K562 (cell line): ENCODE data around the gene ERCC1. TPM values are rescaled to one million over a fixed set of nuclear protein-coding genes. Genes with fewer than 3 reads are reported as not detected.

Source experiments
- ATF1 ChIP-seq, 2 experiments: fragments of 450-650 bp in 1 of 2; IDR thresholded peaks; 2 replicates each; pipeline ENCODE4 v1.6.1; 2016; ENCODE audit warnings: missing compliant biosample characterization in 1 of 2, missing genetic modification characterization in 1 of 2
- CBX3 ChIP-seq, 2 experiments: IDR thresholded peaks; 1 replicate in 1 of 2; 2 replicates in 1 of 2; pipeline ENCODE4 v1.6.1; 2012; ENCODE audit warnings: inconsistent platforms in 2 of 2, low read length in 2 of 2, borderline replicate concordance in 1 of 2, control low read depth in 1 of 2
- CHD4 ChIP-seq: fragments of 200-600 bp; sonication (generic); IDR thresholded peaks from 3 replicates; pipeline ENCODE4 v1.6.1; 2012; ENCODE audit warnings: low read depth, mild to moderate bottlenecking, mixed read lengths, low read length, inconsistent platforms; ENCODE audit not compliant: insufficient read depth, insufficient replicate concordance, poor library complexity, severe bottlenecking
- COPS2 ChIP-seq: fragments of 450-650 bp; conservative IDR thresholded peaks from 2 replicates; pipeline ENCODE4 v1.6.1; 2016; ENCODE audit warnings: mild to moderate bottlenecking, moderate library complexity
- ETV5 ChIP-seq: sonication (generic); formaldehyde crosslinking; IDR thresholded peaks from 2 replicates; pipeline ENCODE4 v1.4.0; 2020; ENCODE audit warnings: low read depth, mild to moderate bottlenecking, missing genetic modification reagents
- FOXA3 ChIP-seq, 2 experiments: fragments of 450-650 bp in 1 of 2; sonication (generic) in 1 of 2; formaldehyde crosslinking; IDR thresholded peaks in 1 of 2; conservative IDR thresholded peaks in 1 of 2; 2 replicates each; pipeline versions ENCODE4 v1.4.0 to v1.8.0; 2020 to 2022; ENCODE audit warnings: mild to moderate bottlenecking in 2 of 2, missing genetic modification reagents in 1 of 2
- FOXP1 ChIP-seq: sonication (generic); formaldehyde crosslinking; IDR thresholded peaks from 2 replicates; pipeline ENCODE4 v1.8.0; 2022; ENCODE audit warnings: mild to moderate bottlenecking, missing genetic modification reagents
- HDAC1 ChIP-seq, 2 experiments: fragments of 450-650 bp; IDR thresholded peaks; 2 replicates each; pipeline ENCODE4 v1.6.1; 2016 to 2017; ENCODE audit warnings: inconsistent platforms in 1 of 2, mild to moderate bottlenecking in 1 of 2, moderate library complexity in 1 of 2
- HOXB6 ChIP-seq: fragments of 250-450 bp; sonication (Bioruptor Pico); IDR thresholded peaks from 2 replicates; pipeline ENCODE4 v1.5.1; 2022; ENCODE audit warnings: mild to moderate bottlenecking, borderline replicate concordance
- KDM5B ChIP-seq: fragments of 200-600 bp; sonication (generic); IDR thresholded peaks from 2 replicates; pipeline ENCODE4 v1.6.1; 2012; ENCODE audit warnings: low read depth, mild to moderate bottlenecking, moderate library complexity, low read length, control low read depth, inconsistent platforms; ENCODE audit not compliant: insufficient replicate concordance
- NR4A1 ChIP-seq, 2 experiments: fragments of 250-450 bp in 1 of 2; fragments of 450-650 bp in 1 of 2; sonication (Bioruptor Pico) in 1 of 2; IDR thresholded peaks; 2 replicates each; pipeline versions ENCODE4 v1.4.0 to v1.6.1; 2016 to 2020; ENCODE audit warnings: mild to moderate bottlenecking in 2 of 2, missing compliant biosample characterization in 1 of 2, missing genetic modification characterization in 1 of 2, moderate library complexity in 1 of 2
- PBX2 ChIP-seq, 2 experiments: IDR thresholded peaks in 1 of 2; conservative IDR thresholded peaks in 1 of 2; 2 replicates each; pipeline ENCODE4 v1.6.1; 2016; ENCODE audit warnings: low read depth in 2 of 2, mild to moderate bottlenecking in 1 of 2, missing compliant biosample characterization in 1 of 2, missing genetic modification characterization in 1 of 2, moderate library complexity in 1 of 2
- PYGO2 ChIP-seq: fragments of 450-650 bp; IDR thresholded peaks from 2 replicates; pipeline ENCODE4 v1.6.1; 2016; ENCODE audit warnings: mild to moderate bottlenecking, missing genetic modification characterization, moderate library complexity, missing compliant biosample characterization
- SP1 ChIP-seq: sonication (generic); formaldehyde crosslinking; IDR thresholded peaks from 2 replicates; pipeline ENCODE4 v1.8.1; 2022; ENCODE audit warnings: mild to moderate bottlenecking, missing genetic modification reagents
- TAF9B ChIP-seq: fragments of 450-650 bp; IDR thresholded peaks from 2 replicates; pipeline ENCODE4 v1.6.1; 2018; ENCODE audit warnings: mild to moderate bottlenecking; ENCODE audit not compliant: partially characterized antibody
- THRAP3 ChIP-seq: fragments of 450-650 bp; IDR thresholded peaks from 2 replicates; pipeline ENCODE4 v1.6.1; 2016; ENCODE audit warnings: mild to moderate bottlenecking, inconsistent platforms, borderline replicate concordance
- USF1 ChIP-seq: sonication (generic); formaldehyde crosslinking; IDR thresholded peaks from 2 replicates; pipeline ENCODE4 v1.9.0; 2022; ENCODE audit warnings: mild to moderate bottlenecking, missing genetic modification reagents
- YBX1 ChIP-seq: fragments of 450-650 bp; IDR thresholded peaks from 2 replicates; pipeline ENCODE4 v1.7.1; 2016; ENCODE audit warnings: mild to moderate bottlenecking
- ZBED1 ChIP-seq: IDR thresholded peaks from 2 replicates; pipeline ENCODE4 v1.6.1; 2014
- ZNF3 ChIP-seq: fragments of 250-450 bp; sonication (Bioruptor Pico); IDR thresholded peaks from 2 replicates; pipeline ENCODE4 v1.5.0; 2021; ENCODE audit warnings: mild to moderate bottlenecking, moderate library complexity
- ZNF347 ChIP-seq: fragments of 450-650 bp; formaldehyde crosslinking; IDR thresholded peaks from 2 replicates; pipeline ENCODE4 v1.4.0; 2020; ENCODE audit warnings: low read depth, mild to moderate bottlenecking, moderate library complexity
- ZNF431 ChIP-seq: sonication (generic); formaldehyde crosslinking; IDR thresholded peaks from 2 replicates; pipeline ENCODE4 v1.8.0; 2022; ENCODE audit warnings: mild to moderate bottlenecking, missing genetic modification reagents
- ZNF57 ChIP-seq: fragments of 450-650 bp; formaldehyde crosslinking; IDR thresholded peaks from 2 replicates; pipeline ENCODE4 v1.4.0; 2020; ENCODE audit warnings: mild to moderate bottlenecking, moderate library complexity
- ZNF766 ChIP-seq: fragments of 200-800 bp; sonication (Bioruptor generic); conservative IDR thresholded peaks from 2 replicates; pipeline ENCODE4 v1.6.1; 2016; ENCODE audit warnings: missing genetic modification characterization, missing compliant biosample characterization
- polyA plus RNA-seq, 8 experiments: library from polyadenylated mRNA; depleted of rRNA in 4 of 8; stranded (reverse) in 5 of 8; unstranded in 3 of 8; fragments of >200 nt; fragmentation: Nextera tagmentation in 2 of 8; fragmentation: Illumina TruSeq in 1 of 8; extraction: Ambion mirVana in 2 of 8; extraction: Trizol in 1 of 8; gene quantifications; 2 replicates each; pipeline versions ENCODE4 v1.2.1 to v1.2.3, GENCODE V29; 2011 to 2014; ENCODE audit warnings: inconsistent platforms in 1 of 8, missing spikeins in 1 of 8
- total RNA-seq, 7 experiments: library from RNA; depleted of rRNA in 6 of 7; stranded (reverse); fragments of >200 nt in 6 of 7; fragmentation: Illumina TruSeq in 2 of 7; extraction: Trizol in 2 of 7; gene quantifications; 2 replicates each; pipeline versions ENCODE4 v1.2.1 to v1.2.3, GENCODE V29; 2011 to 2021; ENCODE audit warnings: low replicate concordance in 1 of 7

Gene ERCC1
- total and polyA plus RNA-seq, 9 of the 15 experiments (the other 6 are each of a cell fraction or from before 2014, with no cell fraction given), result 9.3 to 92.6 (median 60.0) TPM

GRCh38 chr19:45440259-45440638 lies 16.5 kb upstream of the ERCC1 start (continued):
- TF ChIP-seq PBX2 (CRISPR knock-in tag; IDR thresholded peaks at IDR 0.05; ENCODE audit: low read depth) (no peak), PBX2 (tag; conservative IDR thresholded peaks at IDR 0.05; ENCODE audit: low read depth) (no peak), HDAC1 (IDR thresholded peaks at IDR 0.05) (0 out of 4 replicates have a peak, but pooled peaks of 1 of the 2 experiments have one; percentile 36), SP1 (CRISPR knock-in tag) (no peak), FOXP1 (CRISPR knock-in tag) (no peak), CBX3 (IDR thresholded peaks at IDR 0.05; ENCODE audit: borderline replicate concordance in 1 of 2, low read length in 2 of 2) (no peak), THRAP3 (peak; percentile 51; the same call in 1 of the 2 replicates), COPS2 (no peak), HOXB6 (CRISPR knock-in tag) (no peak), ZNF766 (CRISPR knock-in tag) (no peak), ZNF3 (no peak), CHD4 (no peak), ETV5 (CRISPR knock-in tag) (no peak), FOXA3 (CRISPR knock-in tag; conservative IDR thresholded peaks at IDR 0.05 in 1 of 2, IDR thresholded peaks at IDR 0.05 in 1 of 2) (no peak), ATF1 (CRISPR knock-in tag; IDR thresholded peaks at IDR 0.05) (no peak), ATF1 (tag; IDR thresholded peaks at IDR 0.05) (no peak), PYGO2 (tag) (no peak), ZNF347 (no peak), ZNF57 (CRISPR knock-in tag) (no peak), USF1 (CRISPR knock-in tag) (peak; percentile 38; the same call in 1 of the 2 replicates), KDM5B (peak; percentile 37), TAF9B (no peak), ZNF431 (CRISPR knock-in tag) (no peak), ZBED1 (no peak), NR4A1 (CRISPR knock-in tag; IDR thresholded peaks at IDR 0.05) (no peak), NR4A1 (tag; IDR thresholded peaks at IDR 0.05) (no peak), YBX1 (no peak)
